ENCODE results near the gene PAK4.

The PAK4 gene

DNA sequence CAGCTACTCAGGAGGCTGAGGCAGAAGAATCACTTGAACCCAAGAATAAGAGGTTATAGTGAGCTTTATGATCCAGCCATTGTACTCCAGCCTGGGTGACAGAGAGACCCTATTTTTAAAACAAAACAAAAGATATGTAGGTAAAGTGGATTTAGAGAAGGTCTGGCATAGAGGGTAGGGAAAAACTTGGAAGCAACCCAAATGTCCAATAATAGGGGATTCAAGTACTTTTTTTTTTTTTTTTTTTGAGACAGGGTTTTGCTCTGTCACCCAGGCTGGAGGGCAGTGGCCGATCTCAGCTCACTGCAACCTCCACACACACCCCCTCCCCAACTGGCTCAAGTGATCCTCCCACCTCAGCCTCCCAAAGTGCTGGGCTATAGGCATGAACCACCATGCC lies 5.8 kb upstream of the PAK4 start:
- no peaks in the 10 kb centered on the region for H3K9me3 ChIP-seq (ENCODE audit: control insufficient read depth in 2 of 2, low read length in 2 of 2)
- no peaks in the 10 kb centered on the region for H3K36me3 ChIP-seq (ENCODE audit: control insufficient read depth in 2 of 2, insufficient read depth in 2 of 2, low read length in 2 of 2)
- no peak overlapping the region for H3K27ac ChIP-seq (ENCODE audit: low read length)
- H3K4me1 ChIP-seq (ENCODE audit: control insufficient read depth, insufficient read depth, low read length): no peaks in the 10 kb centered on the region
- peaks cover 3% of the 10 kb centered on the region in 2 donors for H3K27me3 ChIP-seq (ENCODE audit: control insufficient read depth in 1 of 2, insufficient read depth in 2 of 2, low read length in 2 of 2)
- H3K4me3 ChIP-seq (ENCODE audit: low read length in 2 of 2): no peak overlapping the region
- no peak overlapping the region for H3K9ac ChIP-seq (ENCODE audit: low read length in 2 of 2)

DNA sequence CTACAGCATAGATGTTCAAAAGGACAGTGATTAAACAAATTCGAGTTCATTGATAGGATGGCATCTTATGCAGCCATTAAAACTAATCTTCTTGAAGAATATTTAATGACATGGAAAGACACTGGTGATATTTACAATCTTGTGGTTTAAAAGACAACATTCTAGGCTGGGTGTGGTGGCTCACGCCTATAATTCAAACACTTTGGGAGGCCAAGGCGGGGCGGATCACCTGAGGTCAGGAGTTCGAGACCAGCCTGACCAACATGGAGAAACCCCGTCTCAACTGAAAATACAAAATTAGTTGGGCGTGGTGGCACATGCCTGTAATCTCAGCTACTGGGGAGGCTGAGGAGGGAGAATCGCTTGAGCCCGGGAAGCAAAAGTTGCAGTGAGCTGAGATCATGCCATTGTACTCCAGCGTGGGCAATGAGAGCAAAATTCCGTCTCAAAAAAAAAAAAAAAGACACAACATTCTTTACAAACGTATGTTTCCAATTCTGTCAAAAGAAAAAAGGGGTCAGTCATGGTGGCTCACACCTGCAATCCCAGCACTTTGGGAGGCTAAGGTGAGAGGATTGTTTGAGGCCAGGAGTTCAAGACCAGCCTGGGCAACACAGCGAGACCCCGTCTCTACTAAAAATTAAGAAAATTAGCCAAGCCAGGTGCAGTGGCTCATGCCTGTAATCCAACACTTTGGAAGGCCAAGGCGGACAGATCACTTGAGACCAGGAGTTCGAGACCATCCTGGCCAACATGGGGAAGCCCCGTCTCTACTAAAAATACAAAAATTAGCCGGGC lies 2.5 kb upstream of the PAK4 start:
- Histone ChIP-seq H3K27ac (ENCODE audit: low read length) (no peak overlapping the region), H3K4me3 (ENCODE audit: low read length in 2 of 2) (no peak overlapping the region), H3K9me3 (ENCODE audit: control insufficient read depth in 2 of 2, low read length in 2 of 2) (no peaks in the 10 kb centered on the region), H3K36me3 (ENCODE audit: control insufficient read depth in 2 of 2, insufficient read depth in 2 of 2, low read length in 2 of 2) (no peaks in the 10 kb centered on the region), H3K9ac (ENCODE audit: low read length in 2 of 2) (no peak overlapping the region), H3K27me3 (ENCODE audit: control insufficient read depth in 1 of 2, insufficient read depth in 2 of 2, low read length in 2 of 2) (peaks cover 3% of the 10 kb centered on the region in 2 donors), H3K4me1 (ENCODE audit: control insufficient read depth, insufficient read depth, low read length) (peaks cover 27% of the 10 kb centered on the region)

DNA sequence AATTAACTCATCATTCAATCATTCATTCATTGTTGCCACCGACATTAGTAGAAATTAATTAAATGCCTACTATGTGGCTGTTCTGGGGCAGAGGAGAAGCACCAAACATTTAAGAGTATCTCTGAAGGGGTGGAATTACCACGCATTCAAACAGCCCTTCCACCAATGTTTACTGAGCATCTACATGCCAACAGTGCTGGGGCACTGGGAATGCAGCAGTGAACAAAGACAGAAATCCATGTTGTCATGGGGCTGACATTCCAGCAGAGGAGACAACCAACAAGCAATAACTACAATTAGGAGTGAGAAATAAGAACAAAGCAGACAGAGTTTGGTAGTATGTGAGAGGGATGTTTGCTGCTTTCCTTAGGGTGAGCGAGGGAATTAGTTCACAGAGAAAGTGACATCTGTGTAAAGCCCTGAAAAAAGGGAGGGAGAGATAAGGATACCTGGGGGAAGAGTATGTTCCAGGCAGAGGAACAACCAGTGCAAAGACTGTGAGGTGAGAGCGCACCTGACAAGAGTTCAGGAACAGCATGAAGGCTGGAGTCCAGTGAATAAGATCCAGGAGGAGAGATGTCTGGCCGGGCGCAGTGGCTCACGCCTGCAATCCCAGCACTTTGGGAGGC lies 1.3 kb upstream of the PAK4 start:
- Histone ChIP-seq H3K4me1 (ENCODE audit: control insufficient read depth, insufficient read depth, low read length) (peaks cover 38% of the 10 kb centered on the region), H3K9me3 (ENCODE audit: control insufficient read depth in 2 of 2, low read length in 2 of 2) (no peaks in the 10 kb centered on the region), H3K4me3 (ENCODE audit: low read length in 2 of 2) (no peak overlapping the region), H3K36me3 (ENCODE audit: control insufficient read depth in 2 of 2, insufficient read depth in 2 of 2, low read length in 2 of 2) (no peaks in the 10 kb centered on the region), H3K9ac (ENCODE audit: low read length in 2 of 2) (no peak overlapping the region), H3K27me3 (ENCODE audit: control insufficient read depth in 1 of 2, insufficient read depth in 2 of 2, low read length in 2 of 2) (peaks cover 3% of the 10 kb centered on the region in 2 donors), H3K27ac (ENCODE audit: low read length) (no peak overlapping the region)

DNA sequence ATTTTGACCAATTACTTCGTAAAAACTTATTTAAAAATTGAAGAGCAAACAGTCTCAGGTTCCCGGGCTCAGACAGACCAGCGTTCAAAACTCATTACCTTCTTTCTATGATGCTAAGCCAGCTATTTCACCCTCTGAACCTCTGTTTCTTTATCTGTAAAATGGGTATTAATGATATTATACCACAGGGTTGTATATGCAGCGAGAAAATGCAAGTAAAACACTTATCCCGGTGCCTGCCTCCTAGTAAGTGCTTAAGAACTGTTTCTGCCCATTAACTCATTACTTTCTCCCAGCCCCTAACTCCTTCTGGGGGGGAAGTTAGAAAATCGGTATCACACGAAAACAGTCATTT lies 410 bp upstream of the PAK4 start:
- H3K36me3 ChIP-seq (ENCODE audit: control insufficient read depth in 2 of 2, insufficient read depth in 2 of 2, low read length in 2 of 2): no peaks in the 10 kb centered on the region
- peak overlapping the region; percentile 67 to 77 for H3K9ac ChIP-seq (ENCODE audit: low read length in 2 of 2)
- H3K4me3 ChIP-seq (ENCODE audit: low read length in 2 of 2): peak overlapping the region; percentile 72 to 86
- H3K9me3 ChIP-seq (ENCODE audit: control insufficient read depth in 2 of 2, low read length in 2 of 2): no peaks in the 10 kb centered on the region
- H3K4me1 ChIP-seq (ENCODE audit: control insufficient read depth, insufficient read depth, low read length): peaks cover 38% of the 10 kb centered on the region
- peaks cover 3% of the 10 kb centered on the region in 2 donors for H3K27me3 ChIP-seq (ENCODE audit: control insufficient read depth in 1 of 2, insufficient read depth in 2 of 2, low read length in 2 of 2)
- peak overlapping the region; percentile 37 for H3K27ac ChIP-seq (ENCODE audit: low read length)

DNA sequence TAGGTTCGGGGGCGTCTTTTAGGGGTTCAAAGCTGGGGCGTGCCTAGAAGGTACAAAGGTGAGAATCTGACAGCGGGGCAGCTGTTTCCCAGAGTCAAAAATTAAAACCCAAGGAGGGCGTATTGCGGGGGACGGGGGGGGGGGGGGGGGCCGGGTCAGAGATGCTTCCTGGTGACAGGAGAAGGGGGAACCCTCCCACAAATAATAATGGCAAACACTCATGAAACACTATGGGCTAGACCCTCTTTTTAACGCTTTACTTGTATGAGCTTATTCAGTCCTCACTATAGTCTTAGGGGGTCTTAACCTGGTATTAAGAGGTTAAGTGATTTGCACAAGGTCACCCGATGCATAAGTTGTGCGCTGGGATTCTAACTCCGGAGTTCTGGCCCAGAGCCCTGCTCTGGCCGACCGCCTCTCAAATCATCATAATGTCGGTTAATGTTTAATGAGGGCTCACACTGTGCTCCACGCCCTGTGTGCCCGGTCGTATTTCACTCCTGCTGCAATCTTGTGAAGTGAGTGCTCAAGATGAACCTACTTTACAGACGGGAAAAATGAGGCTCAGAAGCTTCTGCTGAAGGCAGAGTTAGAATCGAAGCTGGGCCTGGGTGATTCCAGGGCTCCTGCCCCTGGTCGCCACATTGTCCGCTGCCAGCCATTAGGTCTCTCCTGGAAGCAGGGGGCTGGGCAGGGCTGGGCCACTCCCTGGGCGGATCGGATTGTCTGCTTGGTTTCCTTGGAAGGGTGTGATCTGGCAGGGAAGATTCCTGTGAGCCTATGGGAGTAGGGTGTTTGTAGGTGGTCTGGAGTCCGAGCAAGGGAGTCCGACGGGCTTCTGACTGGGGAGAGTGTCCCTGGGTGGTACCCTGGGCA lies 964 bp downstream of the PAK4 start:
- Histone ChIP-seq H3K27ac (ENCODE audit: low read length) (peak overlapping the region; percentile 60), H3K9ac (ENCODE audit: low read length in 2 of 2) (peak overlapping the region; percentile 60 to 71), H3K4me3 (ENCODE audit: low read length in 2 of 2) (peak overlapping the region; percentile 72 to 86), H3K9me3 (ENCODE audit: control insufficient read depth in 2 of 2, low read length in 2 of 2) (no peaks in the 10 kb centered on the region), H3K36me3 (ENCODE audit: control insufficient read depth in 2 of 2, insufficient read depth in 2 of 2, low read length in 2 of 2) (no peaks in the 10 kb centered on the region), H3K4me1 (ENCODE audit: control insufficient read depth, insufficient read depth, low read length) (peaks cover 52% of the 10 kb centered on the region), H3K27me3 (ENCODE audit: control insufficient read depth in 1 of 2, insufficient read depth in 2 of 2, low read length in 2 of 2) (no peaks in the 10 kb centered on the region)

DNA sequence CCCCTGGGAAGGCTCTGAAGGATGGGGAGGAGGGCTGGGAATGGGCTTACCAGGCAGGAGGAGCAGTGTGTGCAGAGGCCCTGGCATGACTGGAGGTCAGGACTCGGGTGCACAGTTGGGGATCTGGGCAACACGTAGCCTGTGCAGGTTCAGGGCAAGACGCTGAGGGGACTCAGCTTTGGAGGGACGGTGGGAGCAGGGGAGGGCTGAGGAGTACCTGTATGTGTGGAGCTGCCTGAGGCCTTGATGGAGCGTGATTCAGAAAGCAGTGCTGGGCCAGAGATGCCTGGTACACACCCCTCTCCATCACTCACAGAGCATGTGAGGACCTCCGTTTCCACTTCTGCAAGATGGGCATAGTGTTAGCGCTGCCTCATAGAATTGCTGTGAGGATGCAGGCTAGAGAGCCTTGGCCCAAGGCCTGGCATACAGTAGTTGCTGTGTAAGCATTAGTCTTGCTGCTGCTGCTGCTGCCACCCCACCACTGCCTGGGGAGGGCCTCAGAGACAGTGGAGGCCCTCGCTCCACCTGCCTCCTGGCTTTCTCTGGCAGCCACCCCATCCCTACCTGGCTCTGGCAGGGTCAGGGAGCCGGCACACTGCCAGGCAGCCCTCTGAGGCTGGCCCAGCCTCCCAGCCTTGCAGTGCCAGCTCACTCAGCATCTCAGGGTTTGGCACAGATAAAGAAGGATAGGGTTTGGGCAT lies 2.4 kb downstream of the PAK4 start:
- Histone ChIP-seq H3K27me3 (ENCODE audit: control insufficient read depth in 1 of 2, insufficient read depth in 2 of 2, low read length in 2 of 2) (no peaks in the 10 kb centered on the region), H3K36me3 (ENCODE audit: control insufficient read depth in 2 of 2, insufficient read depth in 2 of 2, low read length in 2 of 2) (no peaks in the 10 kb centered on the region), H3K9me3 (ENCODE audit: control insufficient read depth in 2 of 2, low read length in 2 of 2) (no peaks in the 10 kb centered on the region), H3K4me3 (ENCODE audit: low read length in 2 of 2) (peak overlapping the region in 1 of 2 donors; percentile 86), H3K4me1 (ENCODE audit: control insufficient read depth, insufficient read depth, low read length) (peaks cover 66% of the 10 kb centered on the region), H3K27ac (ENCODE audit: low read length) (no peak overlapping the region), H3K9ac (ENCODE audit: low read length in 2 of 2) (no peak overlapping the region)

DNA sequence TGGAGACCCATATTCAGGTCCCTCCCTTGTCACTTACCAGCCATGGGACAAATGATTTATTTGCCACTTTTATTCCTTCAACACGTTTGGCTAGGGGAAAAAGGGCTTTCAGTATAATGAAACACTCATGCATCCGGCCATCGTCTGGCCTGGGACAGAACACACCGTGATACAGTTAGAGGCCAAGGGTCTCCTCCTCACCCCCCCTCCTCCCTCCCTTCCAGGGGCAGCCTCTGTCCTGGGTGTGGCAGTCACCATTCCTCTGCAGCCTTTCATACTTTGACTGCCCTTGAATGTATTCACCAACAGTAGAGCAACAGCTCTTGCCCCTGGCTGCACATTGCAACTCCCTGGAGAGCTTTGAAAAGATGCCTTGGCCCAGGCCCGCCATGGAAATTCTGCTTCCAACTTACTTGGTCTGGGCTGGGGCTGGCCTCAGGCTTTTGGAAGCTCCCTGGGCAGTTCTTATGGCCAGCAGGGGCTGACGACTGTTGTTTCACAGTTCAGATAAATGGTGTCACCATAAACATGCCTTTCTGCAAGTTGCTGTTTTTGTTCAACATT lies 3.0 kb downstream of the PAK4 start:
- no peak overlapping the region for H3K27ac ChIP-seq (ENCODE audit: low read length)
- no peaks in the 10 kb centered on the region for H3K36me3 ChIP-seq (ENCODE audit: control insufficient read depth in 2 of 2, insufficient read depth in 2 of 2, low read length in 2 of 2)
- no peak overlapping the region for H3K9ac ChIP-seq (ENCODE audit: low read length in 2 of 2)
- no peaks in the 10 kb centered on the region for H3K9me3 ChIP-seq (ENCODE audit: control insufficient read depth in 2 of 2, low read length in 2 of 2)
- no peak overlapping the region for H3K4me3 ChIP-seq (ENCODE audit: low read length in 2 of 2)
- peaks cover 72% of the 10 kb centered on the region for H3K4me1 ChIP-seq (ENCODE audit: control insufficient read depth, insufficient read depth, low read length)
- H3K27me3 ChIP-seq (ENCODE audit: control insufficient read depth in 1 of 2, insufficient read depth in 2 of 2, low read length in 2 of 2): no peaks in the 10 kb centered on the region

DNA sequence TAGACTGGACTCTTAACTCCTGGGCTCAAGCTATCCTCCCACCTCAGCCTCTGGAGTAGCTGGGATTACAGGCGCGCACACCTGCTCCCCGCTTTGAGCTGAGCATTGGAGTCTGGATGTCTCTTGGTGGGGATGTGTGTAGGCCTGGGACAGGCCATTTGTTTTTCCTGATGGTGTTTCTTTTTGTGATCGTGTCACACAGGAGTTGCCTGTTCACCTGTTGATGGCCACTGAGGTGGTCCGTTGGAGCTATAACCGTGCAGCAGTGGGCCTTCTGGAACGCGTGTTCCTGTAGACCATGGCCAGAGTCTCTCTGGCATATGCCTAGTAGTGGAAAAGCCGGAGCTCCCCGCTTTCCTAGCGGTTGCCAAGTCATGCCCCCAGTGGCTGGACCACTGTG lies 3.5 kb downstream of the PAK4 start:
- no peaks in the 10 kb centered on the region for H3K36me3 ChIP-seq (ENCODE audit: control insufficient read depth in 2 of 2, insufficient read depth in 2 of 2, low read length in 2 of 2)
- H3K27ac ChIP-seq (ENCODE audit: low read length): no peak overlapping the region

DNA sequence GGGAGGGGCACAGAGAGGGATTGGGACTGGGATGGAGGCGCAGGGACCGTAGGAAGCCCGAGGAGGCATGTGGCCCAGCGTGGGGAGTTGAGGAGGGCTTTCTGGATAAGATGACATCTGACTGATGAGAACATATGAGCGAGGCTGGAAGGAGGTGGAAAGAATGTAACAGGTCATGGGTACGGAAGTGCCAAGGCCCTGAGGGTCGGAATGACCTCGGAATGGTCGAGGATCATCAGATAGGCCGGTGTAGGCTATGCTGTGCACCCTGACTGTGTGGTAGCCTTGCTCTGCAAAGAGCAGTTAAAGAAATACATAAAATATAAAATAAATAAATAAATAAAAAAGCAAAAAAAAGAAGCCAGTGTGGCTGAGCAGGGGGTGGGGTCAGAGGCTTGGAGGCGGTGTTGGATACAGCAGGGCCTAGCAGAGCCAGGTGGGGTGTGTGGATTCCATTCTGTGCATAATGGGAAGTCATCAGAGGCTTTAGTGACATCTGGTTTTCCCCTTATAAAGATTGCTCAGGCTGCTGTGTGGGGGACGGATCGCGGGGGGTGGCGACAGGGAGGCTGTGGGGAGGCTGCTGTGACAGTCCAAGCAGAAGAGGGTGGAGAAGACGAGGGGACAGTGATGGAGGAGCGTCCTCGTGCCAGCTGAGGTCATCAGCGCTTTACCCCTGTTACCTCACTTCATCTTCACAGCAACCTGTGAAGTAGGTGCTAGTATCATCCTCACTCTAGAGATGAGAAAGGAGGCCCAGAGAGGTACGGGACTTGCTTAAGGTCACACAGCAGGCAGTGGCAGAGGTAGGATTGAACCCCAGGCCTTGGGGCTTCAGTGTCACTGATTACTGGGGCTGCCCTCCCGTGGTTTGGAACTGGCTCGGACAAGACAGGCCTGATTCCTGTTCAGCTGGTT lies 5.0 kb downstream of the PAK4 start:
- peaks cover 71% of the 10 kb centered on the region for H3K4me1 ChIP-seq (ENCODE audit: control insufficient read depth, insufficient read depth, low read length)
- H3K27ac ChIP-seq (ENCODE audit: low read length): peak overlapping the region; percentile 6

More for the DNA sequence above, 3.5 kb downstream of the PAK4 start:
- peaks cover 75% of the 10 kb centered on the region for H3K4me1 ChIP-seq (ENCODE audit: control insufficient read depth, insufficient read depth, low read length)
- H3K4me3 ChIP-seq (ENCODE audit: low read length in 2 of 2): no peak overlapping the region
- no peaks in the 10 kb centered on the region for H3K27me3 ChIP-seq (ENCODE audit: control insufficient read depth in 1 of 2, insufficient read depth in 2 of 2, low read length in 2 of 2)
- no peak overlapping the region for H3K9ac ChIP-seq (ENCODE audit: low read length in 2 of 2)
- H3K9me3 ChIP-seq (ENCODE audit: control insufficient read depth in 2 of 2, low read length in 2 of 2): no peaks in the 10 kb centered on the region

More for the DNA sequence above, 5.0 kb downstream of the PAK4 start:
- H3K27me3 ChIP-seq (ENCODE audit: control insufficient read depth in 1 of 2, insufficient read depth in 2 of 2, low read length in 2 of 2): no peaks in the 10 kb centered on the region
- no peaks in the 10 kb centered on the region for H3K9me3 ChIP-seq (ENCODE audit: control insufficient read depth in 2 of 2, low read length in 2 of 2)
- H3K36me3 ChIP-seq (ENCODE audit: control insufficient read depth in 2 of 2, insufficient read depth in 2 of 2, low read length in 2 of 2): no peaks in the 10 kb centered on the region
- peak overlapping the region in 1 of 2 donors; percentile 29 for H3K4me3 ChIP-seq (ENCODE audit: low read length in 2 of 2)
- peak overlapping the region; percentile 6 to 29 for H3K9ac ChIP-seq (ENCODE audit: low read length in 2 of 2)

All from stomach smooth muscle (tissue), 2 donors.